COLO668 (cell line): ENCODE measurements around the gene AGO3.
"Not testable (repeated sequence)": the region's sequence is repeated elsewhere in the genome, so short reads cannot be mapped to it uniquely, and the experiment has no call there.

Experiments
- DNase-seq: peaks from one replicate; lab custom pipeline; 2025; ENCODE audit not compliant: unreplicated experiment; lab: John Stamatoyannopoulos, UW

Gene AGO3

GRCh38 chr1:36006941-36007500 is 76.1 kb downstream of the AGO3 start:
- no peak for DNase-seq

DNA sequence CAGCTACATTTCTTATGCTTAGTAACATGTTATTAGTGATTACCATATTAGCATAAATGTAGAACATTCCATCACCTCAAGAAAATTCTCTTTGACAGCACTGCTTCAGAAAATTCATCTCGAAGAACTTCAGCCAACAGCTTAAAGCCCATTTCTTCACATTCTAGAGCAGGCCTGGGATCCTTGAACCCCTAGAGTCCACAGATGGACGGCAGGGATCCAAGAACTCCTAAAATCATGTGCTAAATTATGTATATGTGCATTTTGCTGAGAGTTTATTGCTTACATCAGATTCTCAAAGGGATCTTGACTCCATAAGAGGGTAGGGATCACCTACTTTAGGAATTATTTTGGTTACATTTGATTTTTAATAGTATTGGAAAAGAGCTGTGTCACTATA is 76.8 kb downstream of the AGO3 start:
- no peak for DNase-seq

- DNase-seq = no peak
Measured at GRCh38 chr1:36008546-36009197, 77.8 kb downstream of the AGO3 start.

DNA sequence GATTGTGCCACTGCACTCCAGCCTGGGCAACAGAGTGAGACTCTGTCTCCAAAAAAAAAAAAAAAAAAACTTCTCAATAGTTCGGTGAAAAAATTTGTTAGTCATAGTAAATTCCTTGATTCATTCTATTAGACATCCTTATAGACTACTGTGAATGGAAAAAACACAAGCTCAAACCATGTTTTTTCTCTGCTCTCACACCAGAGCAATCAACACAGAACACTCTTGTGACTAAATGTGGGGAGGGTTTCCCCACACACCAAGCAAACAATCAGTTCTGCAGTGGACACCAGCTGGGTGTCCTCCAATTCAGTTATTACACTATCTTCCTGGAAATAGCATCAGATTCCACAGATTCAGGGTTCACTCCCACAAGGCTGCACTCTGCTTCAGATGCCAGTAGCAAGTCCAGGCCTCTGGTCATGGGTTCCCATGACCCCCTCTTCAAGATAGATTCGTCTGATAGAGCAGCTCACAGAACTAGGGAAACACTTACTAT is 83.9 kb downstream of the AGO3 start:
- no peak for DNase-seq

GRCh38 chr1:36016686-36017085 is 85.8 kb downstream of the AGO3 start:
- no peak for DNase-seq

DNA sequence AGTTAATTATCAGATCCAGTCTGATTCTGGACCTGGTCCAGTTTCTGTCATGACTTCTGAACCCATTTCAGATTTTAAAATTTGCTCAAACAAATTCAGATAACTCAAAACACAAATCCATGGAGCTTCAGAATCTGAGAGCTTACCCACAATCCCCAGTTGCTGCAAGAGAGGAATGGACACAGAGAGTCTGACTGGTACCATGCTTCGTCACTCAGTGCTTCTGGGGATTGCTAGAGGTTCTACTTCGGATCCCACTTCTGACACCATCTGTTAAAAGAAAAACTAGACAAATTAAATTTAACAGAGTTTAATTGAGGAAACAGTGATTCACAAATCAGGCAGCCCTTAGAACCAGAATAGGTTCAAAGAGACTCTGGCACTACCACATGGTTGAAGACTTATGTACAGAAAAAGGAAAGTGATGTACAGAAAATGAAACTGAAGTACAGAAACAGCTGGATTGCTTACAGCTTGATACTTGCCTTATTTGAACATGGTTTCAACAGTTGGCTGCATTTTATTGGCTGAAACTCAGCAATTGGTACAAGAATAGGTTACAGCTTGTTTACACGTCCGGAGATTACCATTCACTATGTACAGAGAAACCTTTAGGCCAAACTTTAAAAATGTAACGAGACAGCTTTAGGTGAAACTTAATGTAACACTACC is 92.3 kb downstream of the AGO3 start:
- no peak for DNase-seq

- DNase-seq = not testable (repeated sequence)
Measured at GRCh38 chr1:36024024-36024423, 93.1 kb downstream of the AGO3 start.

DNA sequence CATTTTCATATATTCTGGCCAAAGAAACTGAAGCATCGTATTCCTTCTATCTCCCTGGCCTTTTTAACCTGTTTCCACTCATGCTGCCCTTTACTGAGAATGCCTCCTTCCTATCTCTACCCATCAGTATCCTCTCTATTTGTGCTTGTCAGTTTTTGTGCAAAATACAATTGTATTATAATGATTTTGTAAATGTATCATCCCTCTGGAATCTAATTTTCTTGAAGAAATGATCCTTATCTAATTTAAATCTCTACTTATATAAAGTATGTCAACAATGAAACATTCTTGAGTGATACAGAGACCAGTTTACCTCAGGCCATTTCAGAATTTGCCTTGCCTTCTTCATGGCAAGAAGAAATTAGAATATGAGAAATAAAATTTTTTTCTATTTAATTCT is 93.9 kb downstream of the AGO3 start:
- DNase-seq = no peak

DNA sequence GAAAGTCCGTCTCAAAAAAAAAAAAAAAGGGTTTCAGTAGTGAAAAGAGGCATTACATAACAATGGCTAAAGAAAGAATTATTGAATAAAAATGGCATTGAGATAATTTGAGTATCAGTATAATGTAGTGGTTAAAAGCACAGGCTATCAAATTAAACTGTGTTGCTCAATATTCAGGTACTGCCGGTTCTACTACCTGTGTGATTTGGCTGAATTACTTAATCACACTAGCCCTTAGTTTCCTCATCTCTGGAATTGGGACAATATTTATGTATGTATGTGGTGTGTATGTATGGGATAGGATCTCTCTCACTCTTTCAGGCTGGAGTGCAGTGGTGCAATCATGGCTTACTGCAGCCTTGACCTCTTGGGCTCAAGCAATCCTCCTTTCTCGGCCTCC is 96.9 kb downstream of the AGO3 start:
- no peak for DNase-seq

DNA sequence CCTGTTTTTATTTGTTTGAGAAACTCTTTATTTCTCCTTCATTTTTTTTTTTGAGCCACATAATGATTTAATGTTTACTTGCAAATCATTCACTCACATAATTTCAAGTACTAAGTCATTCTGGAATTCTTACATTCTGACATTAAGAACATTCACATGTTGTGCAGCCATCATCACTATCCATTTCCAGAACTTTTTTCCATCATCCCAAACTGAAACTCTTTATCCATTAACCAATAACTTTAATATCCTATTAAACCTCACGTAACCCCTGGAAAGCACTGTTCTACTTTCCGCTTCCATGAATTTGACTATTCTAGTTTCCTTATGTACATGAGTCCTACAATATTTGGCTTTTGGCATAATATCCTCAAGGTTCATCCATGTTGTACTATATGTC is 100.5 kb downstream of the AGO3 start:
- DNase-seq = no peak

DNA sequence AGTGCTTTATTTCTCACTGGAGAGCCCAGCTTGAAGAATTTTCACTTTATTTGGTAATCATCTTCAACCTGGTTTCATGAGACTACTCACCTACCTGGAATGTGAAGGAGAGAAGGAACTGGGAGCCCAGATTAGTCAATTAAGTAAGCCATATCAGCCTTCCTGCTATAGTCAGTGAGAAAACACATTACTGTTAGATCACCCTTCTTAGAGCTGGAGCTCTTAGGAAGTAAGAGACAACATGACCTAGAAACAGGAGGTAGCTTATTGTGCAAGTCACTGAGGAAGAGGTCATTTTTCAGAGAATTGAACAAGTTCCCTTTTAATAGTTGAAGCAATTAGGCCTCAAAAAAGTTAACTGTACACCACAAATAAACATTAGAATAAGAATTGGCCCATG is 103.8 kb downstream of the AGO3 start:
- no peak for DNase-seq

DNA sequence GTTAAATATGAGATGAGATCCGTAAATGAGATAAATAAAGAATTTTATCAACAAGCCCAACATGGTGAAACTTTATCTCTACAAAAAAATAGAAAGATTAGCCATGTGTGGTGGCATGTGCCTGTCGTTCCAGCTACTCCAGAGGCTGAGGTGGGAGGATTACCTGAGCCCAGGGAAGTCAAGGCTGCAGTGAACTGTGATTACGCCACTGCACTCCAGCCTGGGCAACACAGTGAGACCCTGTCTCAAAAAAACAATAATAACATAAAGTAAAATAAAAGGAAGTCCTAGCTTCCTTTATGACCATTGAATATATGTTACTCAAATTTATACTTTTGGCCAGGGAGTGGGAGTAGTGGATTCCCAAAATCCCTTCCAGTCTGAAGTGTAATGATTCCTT is 104.2 kb downstream of the AGO3 start:
- no peak for DNase-seq

GRCh38 chr1:36040238-36040637 is 109.3 kb downstream of the AGO3 start:
- no peak for DNase-seq

DNA sequence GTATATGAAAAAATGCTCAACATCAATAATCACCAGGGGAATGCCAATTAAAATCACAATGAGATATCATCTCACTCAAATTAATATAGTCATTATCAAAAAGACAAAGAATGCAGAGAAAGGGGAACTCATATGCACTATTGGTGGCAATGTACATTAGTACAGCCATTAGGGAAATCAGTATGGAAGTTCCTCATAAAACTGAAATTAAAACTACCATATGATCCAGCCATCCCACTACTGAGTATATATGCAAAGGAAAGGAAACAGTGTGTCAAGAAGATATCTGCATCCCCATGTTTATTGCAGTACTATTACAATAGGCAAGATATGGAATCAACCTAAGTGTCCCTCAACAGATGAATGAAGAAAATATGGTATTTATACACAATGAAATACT is 120.9 kb downstream of the AGO3 start:
- DNase-seq = no peak

GRCh38 chr1:36053978-36054377 is 123.1 kb downstream of the AGO3 start:
- DNase-seq = no peak

DNA sequence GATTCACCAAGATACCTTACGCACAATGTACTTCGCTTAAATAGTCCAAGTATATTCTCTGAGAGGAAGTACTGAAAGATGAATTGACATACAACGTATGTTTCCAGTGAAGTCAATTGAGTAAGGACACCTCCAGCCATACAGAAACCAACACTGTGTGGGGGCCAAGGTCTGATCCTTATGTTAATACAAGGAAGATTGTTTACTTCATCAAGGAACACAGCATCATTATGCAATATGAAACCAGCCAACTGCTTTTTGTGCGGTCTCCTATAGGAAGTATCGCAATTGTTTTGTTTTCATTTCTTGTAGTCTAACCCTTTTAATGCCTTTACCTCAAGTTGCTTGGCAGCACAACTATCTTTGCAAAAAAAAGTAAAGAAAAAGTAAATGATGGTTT is 124.8 kb downstream of the AGO3 start:
- no peak for DNase-seq

DNA sequence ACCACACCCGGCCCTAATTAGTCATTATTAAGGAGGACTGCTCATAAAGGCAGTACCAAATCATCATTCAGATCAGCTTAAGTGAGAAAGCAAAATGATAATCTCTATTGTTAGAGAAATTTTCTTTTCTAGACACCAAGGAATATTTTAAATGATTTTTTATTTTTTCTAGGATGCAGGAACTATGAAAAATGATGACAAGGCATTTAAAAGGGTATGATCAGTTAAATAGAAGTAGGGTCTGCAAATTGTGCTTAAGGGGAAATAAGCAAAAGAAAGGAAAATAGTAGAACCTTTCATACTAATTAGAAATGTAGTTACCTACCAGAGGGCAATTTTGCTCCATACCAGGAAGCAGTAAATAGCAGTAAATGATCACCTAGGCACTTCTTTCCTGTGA is 131.4 kb downstream of the AGO3 start:
- no peak for DNase-seq

DNA sequence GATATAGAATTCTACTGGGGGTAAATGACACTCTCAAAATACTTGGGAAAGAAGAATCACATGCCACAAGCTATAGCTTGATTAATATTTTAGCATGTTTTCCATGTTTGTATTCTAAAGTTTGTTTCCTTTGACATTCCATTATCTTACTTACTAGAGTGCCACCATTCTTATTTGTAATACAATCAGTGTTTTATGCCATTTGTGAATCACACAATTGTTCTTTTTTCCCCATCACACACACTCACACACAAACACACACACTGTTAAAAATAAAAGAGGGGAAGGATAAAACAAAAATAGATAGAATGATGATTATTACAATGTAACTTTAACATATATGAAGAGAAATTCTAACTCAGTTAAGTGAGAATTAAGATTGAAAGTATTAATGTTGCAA is 137.0 kb downstream of the AGO3 start:
- DNase-seq = no peak

GRCh38 chr1:36068866-36069265 is 138.0 kb downstream of the AGO3 start:
- DNase-seq = no peak

GRCh38 chr1:36070349-36070748 is 139.4 kb downstream of the AGO3 start:
- no peak for DNase-seq

- no peak for DNase-seq
Measured at GRCh38 chr1:36076979-36077573, 146.2 kb downstream of the AGO3 start.

DNA sequence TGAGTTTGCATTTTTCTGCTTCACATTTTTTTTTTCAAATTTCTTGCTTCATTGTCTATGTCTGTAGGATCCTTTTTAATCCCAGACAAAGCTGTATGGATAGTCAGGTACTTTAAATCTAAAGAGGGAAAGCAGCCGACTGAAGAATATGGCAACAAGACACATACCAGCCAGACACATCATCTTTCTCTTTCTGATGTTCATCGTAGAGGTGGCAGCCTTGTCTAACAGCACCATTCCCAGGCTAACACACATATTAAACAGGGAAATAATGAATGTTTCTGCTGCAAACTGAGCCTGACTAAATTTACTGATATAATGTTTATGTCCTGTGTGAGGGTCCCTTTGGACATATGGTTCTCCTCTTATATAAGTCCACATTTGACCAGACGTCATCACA is 149.3 kb downstream of the AGO3 start:
- DNase-seq = no peak
